Type B pancreatic cell (in vitro differentiated cells): Measurements from ENCODE around the gene HNRNPC. TPM values are rescaled to one million over a fixed set of nuclear protein-coding genes. Genes with fewer than 3 reads are reported as not detected.

Experiments
- DNase-seq: peaks from one replicate; pipeline ENCODE4 v3.0.0; 2021; ENCODE audit warnings: mixed read lengths; ENCODE audit not compliant: unreplicated experiment; ENCODE audit errors: extremely low spot score
- H3K27ac Mint-ChIP-seq: 2 replicates; pipeline ENCODE4 v1.8.0; 2021; ENCODE audit warnings: mild to moderate bottlenecking, mixed read lengths
- H3K27me3 Mint-ChIP-seq: 2 replicates; pipeline ENCODE4 v1.8.0; 2021; ENCODE audit warnings: mixed read lengths
- H3K36me3 Mint-ChIP-seq: 2 replicates; pipeline ENCODE4 v1.8.0; 2021; ENCODE audit warnings: mixed read lengths
- H3K4me1 Mint-ChIP-seq: one replicate; pipeline ENCODE4 v1.8.0; 2021; ENCODE audit warnings: mixed read lengths; ENCODE audit not compliant: unreplicated experiment
- H3K4me3 Mint-ChIP-seq: 2 replicates; pipeline ENCODE4 v1.8.0; 2021; ENCODE audit warnings: mild to moderate bottlenecking, mixed read lengths
- H3K9me3 Mint-ChIP-seq: 2 replicates; pipeline ENCODE4 v1.8.0; 2021; ENCODE audit warnings: mixed read lengths
- total RNA-seq: library from RNA; stranded (reverse); gene quantifications from 2 replicates; pipeline ENCODE4 v1.2.1, GENCODE V29; 2021; ENCODE audit warnings: low replicate concordance
- TF ChIP-seq, protein P1 (sequence below): fragments of 200-600 bp; sonication (generic); conservative IDR thresholded peaks from 2 replicates; pipeline ENCODE4 v1.5.0; 2021; ENCODE audit warnings: antibody characterized with exemption, mild to moderate bottlenecking

HNRNPC gene
- total RNA-seq, 1 donor from 2014 or later: 692 TPM

DNA sequence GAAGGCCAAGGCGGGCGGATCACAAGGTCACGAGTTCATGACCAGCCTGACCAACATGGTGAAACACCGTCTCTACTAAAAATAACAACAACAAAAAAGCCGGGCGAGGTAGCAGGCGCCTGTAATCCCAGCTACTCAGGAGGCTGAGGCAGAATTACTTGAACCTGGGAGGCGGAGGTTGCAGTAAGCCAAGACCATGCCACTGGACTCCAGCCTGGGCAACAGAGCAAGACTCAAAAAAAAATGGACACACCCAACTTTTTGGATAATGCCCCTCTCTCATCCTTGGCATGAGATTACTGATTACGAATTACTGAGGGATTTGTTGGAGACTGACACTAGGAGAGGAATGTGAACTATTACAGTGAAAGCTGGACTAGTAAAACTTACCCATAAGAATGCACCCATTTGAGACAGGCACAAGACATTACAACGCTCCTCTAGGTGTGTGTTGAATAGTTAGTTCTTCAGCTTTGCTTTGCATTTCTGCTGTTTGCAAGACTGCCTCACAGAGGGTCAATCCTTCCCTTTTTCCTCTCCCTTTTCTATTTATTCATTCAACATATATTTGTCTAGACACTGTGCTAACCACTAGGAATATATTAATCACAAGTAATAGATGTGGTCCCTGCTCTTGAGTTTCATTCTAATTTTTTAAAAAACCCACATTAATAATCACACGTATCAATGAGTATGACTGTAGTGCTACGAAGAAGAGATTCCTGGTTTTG is 67.3 kb downstream of the HNRNPC start:
- Mint-ChIP-seq H3K27ac (no peak overlapping the region), H3K4me1 (peaks cover 17% of the 10 kb centered on the region), H3K27me3 (no peaks in the 10 kb centered on the region), H3K4me3 (no peak overlapping the region), H3K9me3 (peaks cover 8% of the 10 kb centered on the region), H3K36me3 (peaks cover 27% of the 10 kb centered on the region)
- no peak for DNase-seq
- TF ChIP-seq, protein P1, sequence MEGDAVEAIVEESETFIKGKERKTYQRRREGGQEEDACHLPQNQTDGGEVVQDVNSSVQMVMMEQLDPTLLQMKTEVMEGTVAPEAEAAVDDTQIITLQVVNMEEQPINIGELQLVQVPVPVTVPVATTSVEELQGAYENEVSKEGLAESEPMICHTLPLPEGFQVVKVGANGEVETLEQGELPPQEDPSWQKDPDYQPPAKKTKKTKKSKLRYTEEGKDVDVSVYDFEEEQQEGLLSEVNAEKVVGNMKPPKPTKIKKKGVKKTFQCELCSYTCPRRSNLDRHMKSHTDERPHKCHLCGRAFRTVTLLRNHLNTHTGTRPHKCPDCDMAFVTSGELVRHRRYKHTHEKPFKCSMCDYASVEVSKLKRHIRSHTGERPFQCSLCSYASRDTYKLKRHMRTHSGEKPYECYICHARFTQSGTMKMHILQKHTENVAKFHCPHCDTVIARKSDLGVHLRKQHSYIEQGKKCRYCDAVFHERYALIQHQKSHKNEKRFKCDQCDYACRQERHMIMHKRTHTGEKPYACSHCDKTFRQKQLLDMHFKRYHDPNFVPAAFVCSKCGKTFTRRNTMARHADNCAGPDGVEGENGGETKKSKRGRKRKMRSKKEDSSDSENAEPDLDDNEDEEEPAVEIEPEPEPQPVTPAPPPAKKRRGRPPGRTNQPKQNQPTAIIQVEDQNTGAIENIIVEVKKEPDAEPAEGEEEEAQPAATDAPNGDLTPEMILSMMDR: no peak

DNA sequence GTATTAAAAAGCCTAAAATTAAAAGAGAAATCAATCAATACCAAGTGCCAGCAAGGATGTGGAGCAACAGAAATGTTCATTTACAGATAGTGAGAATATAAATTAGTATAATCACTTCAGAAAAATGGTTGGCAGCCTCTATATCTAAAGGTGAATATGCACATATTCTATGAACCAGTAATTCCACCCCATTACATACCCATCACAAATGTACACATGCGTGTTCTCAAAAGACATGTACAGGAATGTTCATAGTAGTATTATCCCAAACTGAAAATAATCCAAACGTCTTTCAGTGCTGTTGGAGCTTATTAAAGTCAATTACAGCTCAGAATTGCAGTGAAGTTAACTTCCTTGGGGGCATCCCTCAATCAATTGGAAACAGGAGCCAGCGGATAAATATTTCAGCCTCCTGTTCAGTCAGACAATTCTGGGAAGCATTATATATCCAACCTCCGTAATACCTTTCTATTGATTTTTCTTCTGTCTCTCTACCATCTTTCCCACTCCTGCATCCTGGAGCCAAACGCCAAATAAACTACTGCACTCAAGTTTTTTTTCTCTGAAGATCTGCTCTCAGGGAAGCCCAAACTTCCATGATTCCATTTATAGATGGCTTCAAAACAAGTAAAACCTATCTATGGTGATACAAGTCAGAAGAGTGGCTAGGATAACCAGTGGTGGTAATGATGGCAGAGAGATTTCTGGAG is 68.3 kb downstream of the HNRNPC start:
- H3K4me3 Mint-ChIP-seq: no peak overlapping the region
- H3K27me3 Mint-ChIP-seq: no peaks in the 10 kb centered on the region
- TF ChIP-seq, protein P1: no peak
- H3K27ac Mint-ChIP-seq: no peak overlapping the region
- peaks cover 8% of the 10 kb centered on the region for H3K9me3 Mint-ChIP-seq
- H3K36me3 Mint-ChIP-seq: peaks cover 19% of the 10 kb centered on the region
- no peak for DNase-seq
- H3K4me1 Mint-ChIP-seq: peaks cover 17% of the 10 kb centered on the region

- TF ChIP-seq, protein P1: no peak
- H3K4me1 Mint-ChIP-seq: peaks cover 17% of the 10 kb centered on the region
- peaks cover 8% of the 10 kb centered on the region for H3K9me3 Mint-ChIP-seq
- H3K27me3 Mint-ChIP-seq: no peaks in the 10 kb centered on the region
- H3K27ac Mint-ChIP-seq: no peak overlapping the region
- H3K36me3 Mint-ChIP-seq: peaks cover 19% of the 10 kb centered on the region
- H3K4me3 Mint-ChIP-seq: no peak overlapping the region
- DNase-seq: no peak
These were observed 69.4 kb downstream of the HNRNPC start for GRCh38 chr14:21199611-21200560.

DNA sequence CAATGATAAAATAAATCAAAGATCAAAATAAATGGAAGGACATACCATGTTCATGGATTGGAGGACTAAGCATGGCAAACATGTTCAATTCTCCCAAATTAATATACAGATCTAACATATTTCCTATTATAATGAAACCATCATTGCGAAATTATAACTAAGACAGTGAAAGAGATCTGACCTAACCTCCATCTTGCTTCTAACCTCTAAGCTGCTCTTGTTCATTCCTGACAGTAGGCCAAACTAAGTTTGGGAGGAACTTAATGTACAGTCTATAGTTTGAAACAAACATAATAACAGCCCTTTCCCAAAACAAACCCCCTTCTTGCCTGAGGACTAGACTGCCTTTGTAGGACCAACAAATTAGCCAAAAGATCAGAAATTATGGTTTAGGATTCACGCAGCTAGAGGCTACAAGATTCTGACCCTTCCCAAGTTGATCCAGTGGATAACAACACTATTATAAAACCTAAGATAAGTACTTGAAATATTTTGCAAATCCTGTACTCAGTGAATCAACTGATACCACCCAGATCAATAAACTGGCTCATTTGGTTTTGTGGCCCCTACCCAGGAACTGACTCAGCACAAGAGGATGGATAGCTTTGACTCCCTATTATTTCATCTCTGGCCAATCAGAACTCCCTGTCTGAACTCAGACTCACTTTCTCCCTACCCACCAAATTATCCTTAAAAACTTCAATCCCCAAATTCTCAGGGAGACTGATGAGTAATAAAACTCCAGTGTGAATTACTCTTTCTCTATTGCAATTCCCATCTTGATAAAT is 71.6 kb downstream of the HNRNPC start:
- Mint-ChIP-seq H3K27me3 (peaks cover 2% of the 10 kb centered on the region), H3K27ac (no peak overlapping the region), H3K36me3 (peaks cover 6% of the 10 kb centered on the region), H3K4me1 (peaks cover 7% of the 10 kb centered on the region), H3K4me3 (no peak overlapping the region), H3K9me3 (peaks cover 8% of the 10 kb centered on the region)
- DNase-seq: no peak
- TF ChIP-seq, protein P1: no peak

DNA sequence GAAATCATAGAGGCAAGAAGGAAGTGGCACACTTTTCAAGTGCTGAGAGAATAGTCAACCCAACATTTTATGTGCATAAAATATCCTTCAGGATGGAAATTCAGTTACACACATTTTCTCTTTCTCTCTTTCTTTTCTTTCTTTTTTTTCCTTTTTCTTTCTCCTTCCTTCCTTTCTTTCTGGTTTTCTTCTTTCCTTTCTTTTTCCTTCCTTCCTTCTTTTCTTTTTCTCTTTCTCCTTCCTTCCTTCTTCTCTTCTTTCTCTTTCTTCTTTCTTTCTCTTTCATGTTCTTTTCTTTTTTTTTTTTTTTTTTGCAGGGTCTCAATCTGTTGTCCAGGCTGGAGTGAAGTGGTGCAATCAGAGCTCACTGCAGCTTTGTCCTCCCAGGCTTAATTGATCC is 74.6 kb downstream of the HNRNPC start:
- Mint-ChIP-seq H3K4me1 (no peaks in the 10 kb centered on the region), H3K36me3 (no peaks in the 10 kb centered on the region), H3K9me3 (peaks cover 8% of the 10 kb centered on the region), H3K4me3 (no peak overlapping the region), H3K27me3 (peaks cover 2% of the 10 kb centered on the region), H3K27ac (no peak overlapping the region)
- no peak for DNase-seq
- TF ChIP-seq, protein P1: no peak
